ENCODE data around the gene ZNF319. TPM values are rescaled to one million over a fixed set of nuclear protein-coding genes. Genes with fewer than 3 reads are reported as not detected.

Gene ZNF319
- total and polyA plus RNA-seq, 2 of the 13 experiments (the other 11 are each of a cell fraction or from before 2014, with no cell fraction given): 2.4 to 3.6 TPM

DNA sequence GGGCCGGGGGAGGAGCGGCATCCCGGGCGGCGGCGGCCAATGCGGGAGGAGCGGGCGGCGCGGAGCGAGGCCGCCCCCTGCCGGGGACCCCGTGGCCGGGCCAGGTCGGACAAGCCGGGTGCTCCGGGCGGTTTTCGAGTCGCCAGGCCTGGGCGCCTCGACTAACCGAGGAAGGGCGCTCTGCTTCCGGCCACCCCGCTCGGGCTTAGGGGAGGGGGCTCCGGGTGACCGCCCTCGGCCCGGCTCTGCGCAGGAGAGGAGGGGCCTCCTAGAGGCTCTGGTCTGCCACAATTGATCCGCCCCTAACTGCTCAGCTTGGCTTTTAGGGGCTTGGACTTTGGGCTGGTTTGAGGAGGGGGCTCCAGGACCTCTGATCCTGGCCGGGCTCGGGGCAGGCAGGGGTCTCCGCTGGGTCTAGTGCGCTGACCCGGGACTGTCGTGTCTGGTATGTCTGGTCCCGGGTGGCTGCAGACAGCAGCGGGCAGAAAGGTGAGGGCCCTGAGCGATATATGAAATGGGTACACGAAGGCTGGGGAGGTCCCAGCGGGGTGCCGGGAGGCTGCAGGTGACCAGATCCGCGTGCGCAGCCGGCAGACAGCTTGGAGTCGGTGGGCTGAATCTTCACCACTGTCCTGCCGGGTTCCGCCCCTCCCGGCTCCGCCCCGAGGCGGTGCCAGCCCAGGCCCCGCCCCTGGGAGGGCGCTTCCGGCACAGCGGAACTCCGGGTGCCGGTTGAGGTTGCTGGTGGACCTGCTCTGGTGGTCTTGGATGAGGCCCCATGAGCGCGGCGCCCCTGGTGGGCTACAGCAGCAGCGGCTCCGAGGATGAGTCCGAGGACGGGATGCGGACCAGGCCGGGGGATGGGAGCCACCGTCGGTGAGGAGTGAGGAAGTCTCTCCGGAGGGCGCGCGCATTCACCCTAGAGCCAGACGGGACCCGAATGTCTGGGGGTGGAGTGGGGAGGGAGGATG is 519 bp upstream of the ZNF319 start, which contains the start of gene USB1 (continued):
- TF ChIP-seq, protein P1, sequence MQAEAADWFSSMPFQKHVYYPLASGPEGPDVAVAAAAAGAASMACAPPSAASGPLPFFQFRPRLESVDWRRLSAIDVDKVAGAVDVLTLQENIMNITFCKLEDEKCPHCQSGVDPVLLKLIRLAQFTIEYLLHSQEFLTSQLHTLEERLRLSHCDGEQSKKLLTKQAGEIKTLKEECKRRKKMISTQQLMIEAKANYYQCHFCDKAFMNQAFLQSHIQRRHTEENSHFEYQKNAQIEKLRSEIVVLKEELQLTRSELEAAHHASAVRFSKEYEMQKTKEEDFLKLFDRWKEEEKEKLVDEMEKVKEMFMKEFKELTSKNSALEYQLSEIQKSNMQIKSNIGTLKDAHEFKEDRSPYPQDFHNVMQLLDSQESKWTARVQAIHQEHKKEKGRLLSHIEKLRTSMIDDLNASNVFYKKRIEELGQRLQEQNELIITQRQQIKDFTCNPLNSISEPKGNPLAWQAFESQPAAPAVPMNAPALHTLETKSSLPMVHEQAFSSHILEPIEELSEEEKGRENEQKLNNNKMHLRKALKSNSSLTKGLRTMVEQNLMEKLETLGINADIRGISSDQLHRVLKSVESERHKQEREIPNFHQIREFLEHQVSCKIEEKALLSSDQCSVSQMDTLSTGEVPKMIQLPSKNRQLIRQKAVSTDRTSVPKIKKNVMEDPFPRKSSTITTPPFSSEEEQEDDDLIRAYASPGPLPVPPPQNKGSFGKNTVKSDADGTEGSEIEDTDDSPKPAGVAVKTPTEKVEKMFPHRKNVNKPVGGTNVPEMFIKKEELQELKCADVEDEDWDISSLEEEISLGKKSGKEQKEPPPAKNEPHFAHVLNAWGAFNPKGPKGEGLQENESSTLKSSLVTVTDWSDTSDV (CRISPR knock-in tag; IDR thresholded peaks at IDR 0.05): peak; percentile 97; the same call in 1 of the 2 replicates
- TF ChIP-seq SAFB2 (CRISPR knock-in tag; IDR thresholded peaks at IDR 0.05; ENCODE audit: borderline replicate concordance, low read depth) (peak; percentile 74), CAMTA2 (CRISPR knock-in tag; IDR thresholded peaks at IDR 0.05; ENCODE audit: borderline replicate concordance) (no peak), RXRA (CRISPR knock-in tag; IDR thresholded peaks at IDR 0.05) (peak; percentile 73; the same call in 1 of the 2 replicates), NCOA5 (CRISPR knock-in tag; IDR thresholded peaks at IDR 0.05) (no peak), STAT6 (CRISPR knock-in tag; IDR thresholded peaks at IDR 0.05; ENCODE audit: borderline replicate concordance) (0 out of 2 replicates have a peak, but pooled peaks have one; percentile 21), PPARG (CRISPR knock-in tag; conservative IDR thresholded peaks at IDR 0.05) (0 out of 2 replicates have a peak, but pooled peaks have one; percentile 16), ZMAT5 (CRISPR knock-in tag; IDR thresholded peaks at IDR 0.05; ENCODE audit: borderline replicate concordance, low read depth) (no peak), RARG (CRISPR knock-in tag; IDR thresholded peaks at IDR 0.05; ENCODE audit: low read depth) (0 out of 2 replicates have a peak, but pooled peaks have one; percentile 59), ZNF329 (CRISPR knock-in tag; IDR thresholded peaks at IDR 0.05; ENCODE audit: low read depth) (peak; percentile 25; the same call in 1 of the 2 replicates), ZIK1 (CRISPR knock-in tag; IDR thresholded peaks at IDR 0.05; ENCODE audit: borderline replicate concordance, low read depth) (peak; percentile 45; the same call in 1 of the 2 replicates), RFXAP (CRISPR knock-in tag; IDR thresholded peaks at IDR 0.05; ENCODE audit: borderline replicate concordance) (peak; percentile 56), ZNF570 (CRISPR knock-in tag; IDR thresholded peaks at IDR 0.05; ENCODE audit: borderline replicate concordance) (no peak), MLXIP (CRISPR knock-in tag; IDR thresholded peaks at IDR 0.05; ENCODE audit: borderline replicate concordance) (no peak), ZNF274 (CRISPR knock-in tag; IDR thresholded peaks at IDR 0.05) (peak; percentile 59)
- TF ChIP-seq, protein P2, sequence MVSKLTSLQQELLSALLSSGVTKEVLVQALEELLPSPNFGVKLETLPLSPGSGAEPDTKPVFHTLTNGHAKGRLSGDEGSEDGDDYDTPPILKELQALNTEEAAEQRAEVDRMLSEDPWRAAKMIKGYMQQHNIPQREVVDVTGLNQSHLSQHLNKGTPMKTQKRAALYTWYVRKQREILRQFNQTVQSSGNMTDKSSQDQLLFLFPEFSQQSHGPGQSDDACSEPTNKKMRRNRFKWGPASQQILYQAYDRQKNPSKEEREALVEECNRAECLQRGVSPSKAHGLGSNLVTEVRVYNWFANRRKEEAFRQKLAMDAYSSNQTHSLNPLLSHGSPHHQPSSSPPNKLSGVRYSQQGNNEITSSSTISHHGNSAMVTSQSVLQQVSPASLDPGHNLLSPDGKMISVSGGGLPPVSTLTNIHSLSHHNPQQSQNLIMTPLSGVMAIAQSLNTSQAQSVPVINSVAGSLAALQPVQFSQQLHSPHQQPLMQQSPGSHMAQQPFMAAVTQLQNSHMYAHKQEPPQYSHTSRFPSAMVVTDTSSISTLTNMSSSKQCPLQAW (CRISPR knock-in tag; IDR thresholded peaks at IDR 0.05): peak; percentile 83; the same call in 1 of the 2 replicates
